ENCODE results near the gene PPP6C. TPM values are rescaled to one million over a fixed set of nuclear protein-coding genes. Genes with fewer than 3 reads are reported as not detected.

The PPP6C gene
- total and polyA plus RNA-seq, 2 of the 13 experiments (the other 11 are each of a cell fraction or from before 2014, with no cell fraction given), result 18.5 to 20.9 TPM

DNA sequence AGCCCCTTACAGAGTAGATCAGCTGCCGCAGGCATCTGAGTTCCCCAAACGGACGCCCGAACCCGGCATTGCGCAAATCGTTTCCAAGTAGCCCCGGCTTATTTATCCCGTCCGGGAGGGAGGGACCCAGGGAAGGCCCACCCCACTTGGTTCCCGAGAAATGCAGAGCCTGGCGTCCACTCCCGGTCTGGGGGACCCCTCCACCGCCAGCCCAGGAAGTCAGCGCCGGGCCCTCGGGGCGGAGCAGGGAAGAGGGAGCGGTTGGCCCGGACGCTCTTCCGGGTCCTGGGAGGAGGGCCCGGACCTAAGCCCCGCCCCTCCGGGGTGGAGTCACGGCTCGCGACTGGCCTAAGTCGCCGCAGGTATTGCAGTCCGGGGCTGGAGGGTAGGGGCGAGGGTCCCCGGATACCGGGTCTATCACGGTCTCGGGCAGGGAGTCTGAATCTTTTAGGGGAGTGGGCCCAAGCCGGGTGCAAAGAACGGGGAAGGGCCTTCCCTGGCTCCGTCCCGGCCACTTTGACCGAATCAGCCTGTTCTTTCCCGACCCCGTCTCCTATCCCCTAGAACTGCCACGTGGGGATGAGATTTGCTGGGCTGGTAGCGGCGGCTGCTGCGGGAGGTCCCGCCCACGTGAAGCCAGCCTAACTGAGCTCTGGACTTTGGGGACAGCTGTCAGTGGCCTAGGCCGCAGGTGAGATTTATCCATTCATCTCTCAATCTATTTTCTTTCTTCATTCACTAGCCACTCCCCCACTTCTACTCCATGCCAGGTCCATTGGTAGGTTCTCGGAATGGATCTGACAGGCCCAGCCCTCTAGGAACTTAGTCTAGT, 10.8 kb upstream of the PPP6C start, which contains the start of gene RABEPK (continued):
- TF ChIP-seq, protein P1, sequence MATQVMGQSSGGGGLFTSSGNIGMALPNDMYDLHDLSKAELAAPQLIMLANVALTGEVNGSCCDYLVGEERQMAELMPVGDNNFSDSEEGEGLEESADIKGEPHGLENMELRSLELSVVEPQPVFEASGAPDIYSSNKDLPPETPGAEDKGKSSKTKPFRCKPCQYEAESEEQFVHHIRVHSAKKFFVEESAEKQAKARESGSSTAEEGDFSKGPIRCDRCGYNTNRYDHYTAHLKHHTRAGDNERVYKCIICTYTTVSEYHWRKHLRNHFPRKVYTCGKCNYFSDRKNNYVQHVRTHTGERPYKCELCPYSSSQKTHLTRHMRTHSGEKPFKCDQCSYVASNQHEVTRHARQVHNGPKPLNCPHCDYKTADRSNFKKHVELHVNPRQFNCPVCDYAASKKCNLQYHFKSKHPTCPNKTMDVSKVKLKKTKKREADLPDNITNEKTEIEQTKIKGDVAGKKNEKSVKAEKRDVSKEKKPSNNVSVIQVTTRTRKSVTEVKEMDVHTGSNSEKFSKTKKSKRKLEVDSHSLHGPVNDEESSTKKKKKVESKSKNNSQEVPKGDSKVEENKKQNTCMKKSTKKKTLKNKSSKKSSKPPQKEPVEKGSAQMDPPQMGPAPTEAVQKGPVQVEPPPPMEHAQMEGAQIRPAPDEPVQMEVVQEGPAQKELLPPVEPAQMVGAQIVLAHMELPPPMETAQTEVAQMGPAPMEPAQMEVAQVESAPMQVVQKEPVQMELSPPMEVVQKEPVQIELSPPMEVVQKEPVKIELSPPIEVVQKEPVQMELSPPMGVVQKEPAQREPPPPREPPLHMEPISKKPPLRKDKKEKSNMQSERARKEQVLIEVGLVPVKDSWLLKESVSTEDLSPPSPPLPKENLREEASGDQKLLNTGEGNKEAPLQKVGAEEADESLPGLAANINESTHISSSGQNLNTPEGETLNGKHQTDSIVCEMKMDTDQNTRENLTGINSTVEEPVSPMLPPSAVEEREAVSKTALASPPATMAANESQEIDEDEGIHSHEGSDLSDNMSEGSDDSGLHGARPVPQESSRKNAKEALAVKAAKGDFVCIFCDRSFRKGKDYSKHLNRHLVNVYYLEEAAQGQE (IDR thresholded peaks at IDR 0.05; ENCODE audit: borderline replicate concordance in 1 of 2, low read depth in 1 of 2, low read length in 2 of 2), result peak in 1 of 2 experiments; percentile 54; a peak in 1 of 4 replicates
- peak; percentile 7; the same call in 1 of the 2 replicates for TF ChIP-seq HHEX (CRISPR knock-in tag; IDR thresholded peaks at IDR 0.05)
- peak; percentile 70; the same call in 1 of the 2 replicates for TF ChIP-seq ZNF280B (CRISPR knock-in tag; IDR thresholded peaks at IDR 0.05; ENCODE audit: borderline replicate concordance)
- no peak; the same call in 1 of the 2 replicates for TF ChIP-seq ZNF784 (CRISPR knock-in tag; IDR thresholded peaks at IDR 0.05; ENCODE audit: borderline replicate concordance)
- TF ChIP-seq, protein P2, sequence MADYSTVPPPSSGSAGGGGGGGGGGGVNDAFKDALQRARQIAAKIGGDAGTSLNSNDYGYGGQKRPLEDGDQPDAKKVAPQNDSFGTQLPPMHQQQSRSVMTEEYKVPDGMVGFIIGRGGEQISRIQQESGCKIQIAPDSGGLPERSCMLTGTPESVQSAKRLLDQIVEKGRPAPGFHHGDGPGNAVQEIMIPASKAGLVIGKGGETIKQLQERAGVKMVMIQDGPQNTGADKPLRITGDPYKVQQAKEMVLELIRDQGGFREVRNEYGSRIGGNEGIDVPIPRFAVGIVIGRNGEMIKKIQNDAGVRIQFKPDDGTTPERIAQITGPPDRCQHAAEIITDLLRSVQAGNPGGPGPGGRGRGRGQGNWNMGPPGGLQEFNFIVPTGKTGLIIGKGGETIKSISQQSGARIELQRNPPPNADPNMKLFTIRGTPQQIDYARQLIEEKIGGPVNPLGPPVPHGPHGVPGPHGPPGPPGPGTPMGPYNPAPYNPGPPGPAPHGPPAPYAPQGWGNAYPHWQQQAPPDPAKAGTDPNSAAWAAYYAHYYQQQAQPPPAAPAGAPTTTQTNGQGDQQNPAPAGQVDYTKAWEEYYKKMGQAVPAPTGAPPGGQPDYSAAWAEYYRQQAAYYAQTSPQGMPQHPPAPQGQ (CRISPR knock-in tag; IDR thresholded peaks at IDR 0.05; ENCODE audit: borderline replicate concordance), result 0 out of 2 replicates have a peak, but pooled peaks have one; percentile 62
- peak; percentile 79 for TF ChIP-seq THAP11 (CRISPR knock-in tag; IDR thresholded peaks at IDR 0.05)
- no peak for TF ChIP-seq ARID2 (CRISPR knock-in tag; IDR thresholded peaks at IDR 0.05; ENCODE audit: borderline replicate concordance)
- peak; percentile 80 for TF ChIP-seq MNT (IDR thresholded peaks at IDR 0.05)
- TF ChIP-seq ZNF225 (CRISPR knock-in tag; IDR thresholded peaks at IDR 0.05), result peak; percentile 79; the same call in 1 of the 2 replicates
- TF ChIP-seq PPARG (CRISPR knock-in tag; conservative IDR thresholded peaks at IDR 0.05), result 0 out of 2 replicates have a peak, but pooled peaks have one; percentile 10
- peak; percentile 50; the same call in 1 of the 2 replicates for TF ChIP-seq BCL3 (CRISPR knock-in tag; IDR thresholded peaks at IDR 0.05)
